ENCODE results near the gene PPTC7.

GRCh38 chr12:110501752-110502738, 81.1 kb downstream of the PPTC7 start, which contains the start of the genes RAD9B and VPS29:
- TF ChIP-seq LEF1 (IDR thresholded peaks at IDR 0.05; ENCODE audit: borderline replicate concordance) (no peak), ELF4 (IDR thresholded peaks at IDR 0.05) (peak; percentile 41; the same call in 1 of the 2 replicates), SP1 (IDR thresholded peaks at IDR 0.05) (no peak)

All from HEK293T (cell line).